Spinal cord (tissue), 10 donors: Measurements from ENCODE around the gene PPY. TPM values are rescaled to one million over a fixed set of nuclear protein-coding genes. Genes with fewer than 3 reads are reported as not detected.

ENCODE experiments used
- DNase-seq, 6 donors: peaks; one replicate each; pipeline versions ENCODE4 v3.0.0 to v3.0.0-alpha.2; 2013 to 2015; ENCODE audit warnings: low spot score in 6 of 6, low read depth in 4 of 6
- H3K27ac ChIP-seq: one replicate; pipeline ENCODE4 v1.5.1; 2013; ENCODE audit warnings: low read depth, low read length, control low read depth
- H3K27me3 ChIP-seq: one replicate; pipeline ENCODE4 v1.6.1; 2013; ENCODE audit warnings: low read length; ENCODE audit not compliant: control insufficient read depth, insufficient read depth
- H3K36me3 ChIP-seq: one replicate; pipeline ENCODE4 v1.6.1; 2013; ENCODE audit warnings: low read length; ENCODE audit not compliant: control insufficient read depth, insufficient read depth
- H3K4me1 ChIP-seq: one replicate; pipeline ENCODE4 v1.6.1; 2013; ENCODE audit warnings: low read length; ENCODE audit not compliant: control insufficient read depth, insufficient read depth
- H3K4me3 ChIP-seq: one replicate; pipeline ENCODE4 v1.5.1; 2013; ENCODE audit warnings: low read depth, low read length, control low read depth
- H3K9me3 ChIP-seq: one replicate; pipeline ENCODE4 v1.6.1; 2013; ENCODE audit warnings: low read length; ENCODE audit not compliant: control insufficient read depth, insufficient read depth
- WGBS: methylation state at CpG from one replicate; pipeline ENCODE4 v1.1.5; 2013; ENCODE audit warnings: missing lambda C conversion rate; ENCODE audit not compliant: insufficient coverage; 5-methylcytosine and 5-hydroxymethylcytosine counted together
- long read RNA-seq, 4 donors: transcript quantifications; one replicate each; lab custom pipeline, GENCODE V29; 2026
- polyA plus RNA-seq, 2 donors: library from polyadenylated mRNA; unstranded; fragments of 120-200 nt; gene quantifications; one replicate each; pipeline ENCODE4 v1.2.1, GENCODE V29; 2013; ENCODE audit not compliant: insufficient read length in 2 of 2
- total RNA-seq, 2 donors: library from RNA; depleted of rRNA in 1 of 2; stranded (reverse); fragments of 120-200 nt in 1 of 2; fragments of >200 nt in 1 of 2; gene quantifications; one replicate each; pipeline versions ENCODE4 v1.2.3 to v1.2.4, GENCODE V29; 2013 to 2014
- donor health status: healthy.

PPY gene
- total RNA-seq = not detected
- polyA plus RNA-seq = not detected
- long read RNA-seq, donor 1 = 0 reads
- long read RNA-seq, donor 2 = 0 reads
- long read RNA-seq, donor 3 = 0 reads
- long read RNA-seq, donor 4, partial matches to known transcripts = 0 of 2 reads
- long read RNA-seq, donor 4, other reads (novel, unspliced or antisense) = 0 of 2 reads

GRCh38 chr17:43942051-43942685 is at the start of gene PPY:
PPY (minus strand) TSS chr17:43942476; CDS start chr17:43941654, 822 bp downstream.
- Histone ChIP-seq H3K9me3 (no peaks in the 10 kb centered on the region), H3K4me1 (peaks cover 7% of the 10 kb centered on the region), H3K27me3 (peaks cover 2% of the 10 kb centered on the region), H3K4me3 (no peak within 1 kb of the TSS), H3K36me3 (no peaks in the 10 kb centered on the region), H3K27ac (no peak within 1 kb of the TSS)
- DNase-seq = no peak
- WGBS = 70% methylated on average over 16 of the region's 17 CpGs

GRCh38 chr17:43988301-43988700 is 46.0 kb upstream of the PPY start:
- H3K27ac ChIP-seq = no peak overlapping the region
- H3K9me3 ChIP-seq = no peaks in the 10 kb centered on the region
- H3K4me1 ChIP-seq = peaks cover 14% of the 10 kb centered on the region
- no peak for DNase-seq
- H3K4me3 ChIP-seq = no peak overlapping the region
- no peaks in the 10 kb centered on the region for H3K36me3 ChIP-seq
- H3K27me3 ChIP-seq = peaks cover 15% of the 10 kb centered on the region
- 74% methylated on average over 7 of the region's 9 CpGs for WGBS

- Histone ChIP-seq H3K4me3 (no peak overlapping the region), H3K27ac (no peak overlapping the region), H3K36me3 (no peaks in the 10 kb centered on the region), H3K9me3 (no peaks in the 10 kb centered on the region), H3K27me3 (peaks cover 21% of the 10 kb centered on the region), H3K4me1 (peaks cover 17% of the 10 kb centered on the region)
- 61% methylated on average over 8 of the region's 12 CpGs for WGBS
- DNase-seq = peak in 1 of 6 donors; percentile 17
Measured at GRCh38 chr17:43987131-43988021, 45.1 kb upstream of the PPY start.

GRCh38 chr17:43986225-43986981 is 44.1 kb upstream of the PPY start:
- WGBS = 90% methylated on average over 7 of the region's 7 CpGs
- Histone ChIP-seq H3K4me1 (peaks cover 17% of the 10 kb centered on the region), H3K4me3 (no peak overlapping the region), H3K27me3 (peaks cover 25% of the 10 kb centered on the region), H3K27ac (no peak overlapping the region), H3K9me3 (no peaks in the 10 kb centered on the region), H3K36me3 (no peaks in the 10 kb centered on the region)
- no peak for DNase-seq

GRCh38 chr17:43984521-43984920 is 42.2 kb upstream of the PPY start:
- DNase-seq = peak in 1 of 6 donors; percentile 35
- peaks cover 25% of the 10 kb centered on the region for H3K27me3 ChIP-seq
- no peak overlapping the region for H3K4me3 ChIP-seq
- no peak overlapping the region for H3K27ac ChIP-seq
- peaks cover 17% of the 10 kb centered on the region for H3K4me1 ChIP-seq
- no peaks in the 10 kb centered on the region for H3K36me3 ChIP-seq
- WGBS = 71% methylated on average over 3 of the region's 8 CpGs
- H3K9me3 ChIP-seq = no peaks in the 10 kb centered on the region

- Histone ChIP-seq H3K4me1 (peaks cover 17% of the 10 kb centered on the region), H3K4me3 (peak overlapping the region; percentile 29), H3K27ac (no peak overlapping the region), H3K9me3 (no peaks in the 10 kb centered on the region), H3K36me3 (no peaks in the 10 kb centered on the region), H3K27me3 (peaks cover 25% of the 10 kb centered on the region)
- 2% methylated on average over 78 of the region's 78 CpGs for WGBS
- DNase-seq = peak in 2 of 6 donors; percentile 43 to 65
Measured at GRCh38 chr17:43983515-43984411, 41.5 kb upstream of the PPY start.

GRCh38 chr17:43983196-43983514 is 40.9 kb upstream of the PPY start:
- no peak overlapping the region for H3K27ac ChIP-seq
- no peak for DNase-seq
- WGBS = 6% methylated on average over 3 of the region's 5 CpGs
- peaks cover 25% of the 10 kb centered on the region for H3K27me3 ChIP-seq
- no peaks in the 10 kb centered on the region for H3K36me3 ChIP-seq
- H3K4me1 ChIP-seq = peaks cover 17% of the 10 kb centered on the region
- H3K4me3 ChIP-seq = peak overlapping the region; percentile 29
- H3K9me3 ChIP-seq = no peaks in the 10 kb centered on the region

- Histone ChIP-seq H3K27me3 (peaks cover 25% of the 10 kb centered on the region), H3K36me3 (no peaks in the 10 kb centered on the region), H3K9me3 (no peaks in the 10 kb centered on the region), H3K4me1 (peaks cover 17% of the 10 kb centered on the region), H3K27ac (no peak overlapping the region), H3K4me3 (no peak overlapping the region)
- WGBS = 71% methylated on average over 1 of the region's 2 CpGs
- no peak for DNase-seq
Measured at GRCh38 chr17:43982171-43982570, 39.9 kb upstream of the PPY start.
